Stimulated activated CD4-positive, alpha-beta T cell treated with anti-CD3 and anti-CD28 coated beads, TNF-alpha, amount 100 ng/mL, for 48 hours (primary cell): ENCODE results near the gene TAF1B.

Experiments
- DNase-seq, 3 donors: peaks; one replicate each; pipeline ENCODE4 v3.0.0-alpha.2; 2020; ENCODE audit warnings: low read depth in 3 of 3

Gene TAF1B

GRCh38 chr2:9966491-9967022, 123.3 kb downstream of the TAF1B start:
- no peak for DNase-seq

- DNase-seq, result no peak
These were observed 123.9 kb downstream of the TAF1B start for GRCh38 chr2:9967053-9967775.

GRCh38 chr2:9968553-9969497, 125.6 kb downstream of the TAF1B start:
- no peak for DNase-seq

- no peak for DNase-seq
These were observed 127.1 kb downstream of the TAF1B start for GRCh38 chr2:9970200-9971044.

- no peak for DNase-seq
These were observed 128.0 kb downstream of the TAF1B start for GRCh38 chr2:9971105-9971818.

- no peak for DNase-seq
These were observed 128.6 kb downstream of the TAF1B start for GRCh38 chr2:9971890-9972289.

- no peak for DNase-seq
These were observed 129.6 kb downstream of the TAF1B start for GRCh38 chr2:9972621-9973479.

- no peak for DNase-seq
These were observed 130.4 kb downstream of the TAF1B start for GRCh38 chr2:9973690-9974089.

GRCh38 chr2:9974343-9974742, 131.1 kb downstream of the TAF1B start:
- DNase-seq, result no peak

GRCh38 chr2:9975328-9975727, 132.1 kb downstream of the TAF1B start:
- DNase-seq, result no peak

- no peak for DNase-seq
These were observed 132.7 kb downstream of the TAF1B start for GRCh38 chr2:9975805-9976447.

GRCh38 chr2:9979977-9980376, 136.7 kb downstream of the TAF1B start:
- no peak for DNase-seq

GRCh38 chr2:9980520-9980919, 137.2 kb downstream of the TAF1B start:
- DNase-seq, result no peak

- DNase-seq, result no peak
These were observed 138.4 kb downstream of the TAF1B start for GRCh38 chr2:9981655-9982054.

GRCh38 chr2:9982248-9982647, 139.0 kb downstream of the TAF1B start:
- no peak for DNase-seq

GRCh38 chr2:9982891-9983290, 139.6 kb downstream of the TAF1B start:
- DNase-seq, result no peak

- no peak for DNase-seq
These were observed 140.3 kb downstream of the TAF1B start for GRCh38 chr2:9983401-9984216.
